ENCODE results near the gene ANTXR1. TPM values are rescaled to one million over a fixed set of nuclear protein-coding genes. Genes with fewer than 3 reads are reported as not detected.

Gene ANTXR1
- total and polyA plus RNA-seq, 2 donors (not counting 1 experiment from before 2014, with no cell fraction given) = 44.6 to 101 TPM

GRCh38 chr2:69013840-69014821 is 1.2 kb downstream of the ANTXR1 start:
- H3K9ac ChIP-seq (ENCODE audit: insufficient read depth, low read length) = peak overlapping the region; percentile 92
- H3K27ac ChIP-seq (ENCODE audit: insufficient read depth, low read length) = peak overlapping the region; percentile 73
- H3K4me1 ChIP-seq (ENCODE audit: control insufficient read depth, extremely low read depth, insufficient read depth, low read length) = peaks cover 8% of the 10 kb centered on the region
- no peaks in the 10 kb centered on the region for H4K20me1 ChIP-seq (ENCODE audit: control insufficient read depth, extremely low read depth, insufficient read depth, low read length)
- H2AFZ ChIP-seq (ENCODE audit: low read length) = peak overlapping the region; percentile 88
- peak; percentile 39 to 57 for DNase-seq (ENCODE audit: low read depth in 2 of 2)
- TF ChIP-seq CTCF (conservative IDR thresholded peaks at IDR 0.05 in 1 of 2, IDR thresholded peaks at IDR 0.05 in 1 of 2; ENCODE audit: low read depth in 1 of 2, low read length in 2 of 2) = peak; percentile 7 to 8
- no peak for TF ChIP-seq EZH2 (IDR thresholded peaks at IDR 0.05; ENCODE audit: low read length, missing control alignments)
- H3K79me2 ChIP-seq (ENCODE audit: control insufficient read depth, insufficient read depth, low read length) = peaks cover 34% of the 10 kb centered on the region
- no peaks in the 10 kb centered on the region for H3K9me3 ChIP-seq (ENCODE audit: control insufficient read depth, insufficient read depth, low read depth, low read length)
- peak overlapping the region; percentile 98 for H3K4me2 ChIP-seq (ENCODE audit: extremely low read depth, insufficient read depth, low read length)
- H3K4me3 ChIP-seq (replicated peaks in 1 of 4; ENCODE audit: control extremely low read depth in 1 of 4, insufficient read depth in 1 of 4, low read depth in 3 of 4, low read length in 4 of 4) = peak overlapping the region; percentile 76 to 97 (median 90)
- no peaks in the 10 kb centered on the region for H3K36me3 ChIP-seq (ENCODE audit: control insufficient read depth, insufficient read depth, low read length)
- no peaks in the 10 kb centered on the region for H3K27me3 ChIP-seq (ENCODE audit: control insufficient read depth, insufficient read depth, low read length)

- Histone ChIP-seq H3K4me1 (ENCODE audit: control insufficient read depth, extremely low read depth, insufficient read depth, low read length) (peaks cover 9% of the 10 kb centered on the region), H2AFZ (ENCODE audit: low read length) (no peak overlapping the region), H3K9ac (ENCODE audit: insufficient read depth, low read length) (no peak overlapping the region), H3K4me2 (ENCODE audit: extremely low read depth, insufficient read depth, low read length) (peak overlapping the region; percentile 79), H4K20me1 (ENCODE audit: control insufficient read depth, extremely low read depth, insufficient read depth, low read length) (no peaks in the 10 kb centered on the region), H3K36me3 (ENCODE audit: control insufficient read depth, insufficient read depth, low read length) (no peaks in the 10 kb centered on the region), H3K9me3 (ENCODE audit: control insufficient read depth, insufficient read depth, low read depth, low read length) (no peaks in the 10 kb centered on the region), H3K27me3 (ENCODE audit: control insufficient read depth, insufficient read depth, low read length) (no peaks in the 10 kb centered on the region), H3K27ac (ENCODE audit: insufficient read depth, low read length) (peak overlapping the region; percentile 9), H3K4me3 (replicated peaks in 1 of 4; ENCODE audit: control extremely low read depth in 1 of 4, insufficient read depth in 1 of 4, low read depth in 3 of 4, low read length in 4 of 4) (peak overlapping the region in 1 of 4 experiments; percentile 36), H3K79me2 (ENCODE audit: control insufficient read depth, insufficient read depth, low read length) (peaks cover 44% of the 10 kb centered on the region)
- TF ChIP-seq EZH2 (IDR thresholded peaks at IDR 0.05; ENCODE audit: low read length, missing control alignments) (no peak), CTCF (conservative IDR thresholded peaks at IDR 0.05 in 1 of 2, IDR thresholded peaks at IDR 0.05 in 1 of 2; ENCODE audit: low read depth in 1 of 2, low read length in 2 of 2) (no peak)
- DNase-seq (ENCODE audit: low read depth in 2 of 2) = peak; percentile 57 to 80
Observed at GRCh38 chr2:69017080-69017479, 4.1 kb downstream of the ANTXR1 start.

- Histone ChIP-seq H4K20me1 (ENCODE audit: control insufficient read depth, extremely low read depth, insufficient read depth, low read length) (no peaks in the 10 kb centered on the region), H3K4me3 (replicated peaks in 1 of 4; ENCODE audit: control extremely low read depth in 1 of 4, insufficient read depth in 1 of 4, low read depth in 3 of 4, low read length in 4 of 4) (no peak overlapping the region), H3K79me2 (ENCODE audit: control insufficient read depth, insufficient read depth, low read length) (peaks cover 52% of the 10 kb centered on the region), H3K4me2 (ENCODE audit: extremely low read depth, insufficient read depth, low read length) (no peak overlapping the region), H2AFZ (ENCODE audit: low read length) (no peak overlapping the region), H3K9me3 (ENCODE audit: control insufficient read depth, insufficient read depth, low read depth, low read length) (no peaks in the 10 kb centered on the region), H3K9ac (ENCODE audit: insufficient read depth, low read length) (no peak overlapping the region), H3K4me1 (ENCODE audit: control insufficient read depth, extremely low read depth, insufficient read depth, low read length) (peaks cover 9% of the 10 kb centered on the region), H3K36me3 (ENCODE audit: control insufficient read depth, insufficient read depth, low read length) (no peaks in the 10 kb centered on the region), H3K27ac (ENCODE audit: insufficient read depth, low read length) (no peak overlapping the region), H3K27me3 (ENCODE audit: control insufficient read depth, insufficient read depth, low read length) (no peaks in the 10 kb centered on the region)
- TF ChIP-seq CTCF (conservative IDR thresholded peaks at IDR 0.05 in 1 of 2, IDR thresholded peaks at IDR 0.05 in 1 of 2; ENCODE audit: low read depth in 1 of 2, low read length in 2 of 2) (no peak), EZH2 (IDR thresholded peaks at IDR 0.05; ENCODE audit: low read length, missing control alignments) (no peak)
- DNase-seq (ENCODE audit: low read depth in 2 of 2) = peak in 1 of 2 donors; percentile 10
Observed at GRCh38 chr2:69017835-69018234, 4.9 kb downstream of the ANTXR1 start.
